ENCODE measurements around the gene METAP1D. TPM values are rescaled to one million over a fixed set of nuclear protein-coding genes. Genes with fewer than 3 reads are reported as not detected.

METAP1D gene
- total RNA-seq, 1 experiment from 2014 or later, result 5.2 TPM

GRCh38 chr2:172129404-172129803 lies 129.7 kb downstream of the METAP1D start:
- Mint-ChIP-seq H3K4me1 (peaks cover 24 to 36% of the 10 kb centered on the region in 2 experiments), H3K27me3 (ENCODE audit: low read depth) (peaks cover 24% of the 10 kb centered on the region), H3K4me3 (no peak overlapping the region), H3K9me3 (peaks cover 7 to 18% of the 10 kb centered on the region in 2 experiments), H3K27ac (no peak overlapping the region), H3K36me3 (ENCODE audit: insufficient read depth in 1 of 3, low read depth in 3 of 3) (peaks cover 0 to 28% (median 0%) of the 10 kb centered on the region in 3 experiments; a peak in 4 of 7 replicates)
- Histone ChIP-seq H3K18ac (ENCODE audit: insufficient read length, low read depth, low read length) (no peak overlapping the region), H3K9me3 (ENCODE audit: control insufficient read depth, low read depth, low read length) (no peaks in the 10 kb centered on the region), H3K14ac (ENCODE audit: insufficient read depth, low read length) (no peak overlapping the region), H3K4ac (ENCODE audit: low read depth, low read length) (no peak overlapping the region), H2BK15ac (ENCODE audit: low read depth, low read length) (no peak overlapping the region), H3K79me2 (ENCODE audit: insufficient read depth, low read length) (no peaks in the 10 kb centered on the region), H3K4me2 (ENCODE audit: insufficient read depth, insufficient read length, low read length) (no peak overlapping the region), H3K9ac (ENCODE audit: extremely low read depth, insufficient read length, low read length) (no peak overlapping the region), H3K56ac (ENCODE audit: insufficient read length, low read depth, low read length) (no peak overlapping the region), H3K23ac (ENCODE audit: insufficient read length, low read depth, low read length) (no peak overlapping the region), H3K23me2 (ENCODE audit: insufficient read length, low read depth, low read length, poor library complexity, severe bottlenecking) (no peaks in the 10 kb centered on the region), H3K4me1 (ENCODE audit: insufficient read depth, low read length) (peaks cover 4% of the 10 kb centered on the region; the same call in 1 of the 2 replicates), H2BK5ac (ENCODE audit: insufficient read length, low read length) (no peak overlapping the region), H4K20me1 (ENCODE audit: control insufficient read depth, insufficient read depth, insufficient read length) (no peaks in the 10 kb centered on the region), H3K79me1 (ENCODE audit: insufficient read depth, low read depth, low read length, poor library complexity, severe bottlenecking) (no peaks in the 10 kb centered on the region), H2AFZ (ENCODE audit: low read length) (no peak overlapping the region), H3K27me3 (ENCODE audit: insufficient read depth, low read length) (peaks cover 2% of the 10 kb centered on the region; the same call in 1 of the 2 replicates), H2BK12ac (ENCODE audit: insufficient read length, low read depth, low read length) (no peak overlapping the region), H2AK5ac (ENCODE audit: insufficient read length, low read length) (no peak overlapping the region), H3T11ph (ENCODE audit: low read length) (no peak overlapping the region), H2BK120ac (ENCODE audit: low read depth, low read length, poor library complexity, severe bottlenecking) (no peak overlapping the region), H3K27ac (ENCODE audit: insufficient read length, low read depth, low read length) (no peak overlapping the region), H4K8ac (replicated peaks; ENCODE audit: insufficient read length, low read depth, low read length) (no peak overlapping the region), H2BK20ac (ENCODE audit: low read depth, low read length, poor library complexity, severe bottlenecking) (no peak overlapping the region), H4K91ac (ENCODE audit: insufficient read length, low read depth, low read length) (no peak overlapping the region), H4K5ac (ENCODE audit: insufficient read length, low read depth, low read length) (no peak overlapping the region)
- no peak for TF ChIP-seq CTCF (conservative IDR thresholded peaks at IDR 0.05)
- DNase-seq, result no peak

Other genes with a start within 250 kb of the METAP1D start
- gene SLC25A12, start 105.7 kb upstream of the METAP1D start, total RNA-seq (2021), result 10.1 and 10.8 TPM in 2 replicates
- 73.0 and 75.0 TPM in 2 replicates for gene HAT1, start 77.5 kb upstream of the METAP1D start, total RNA-seq (2021)
- not detected in 2 replicates for gene DLX1, start 85.6 kb downstream of the METAP1D start, total RNA-seq (2021)
- 0.42 TPM in 1 of 2 replicates, not detected in the other for gene DLX2, start 102.9 kb downstream of the METAP1D start, total RNA-seq (2021)